HG03457 (cell line): ENCODE results near the gene CCSER1.

Experiments used
- ATAC-seq: cut with Tn5 transposase; IDR thresholded peaks from one replicate; pipeline ENCODE4 v1.9.1; 2021; ENCODE audit warnings: moderate number of reproducible peaks; ENCODE audit not compliant: unreplicated experiment

The CCSER1 gene

GRCh38 chr4:90540536-90540935, 413.3 kb downstream of the CCSER1 start:
- no peak for ATAC-seq

- no peak for ATAC-seq
Observed at GRCh38 chr4:90542216-90542615, 415.0 kb downstream of the CCSER1 start.

- no peak for ATAC-seq
Observed at GRCh38 chr4:90543419-90544170, 416.4 kb downstream of the CCSER1 start.

- ATAC-seq, result no peak
Observed at GRCh38 chr4:90544532-90545045, 417.4 kb downstream of the CCSER1 start.

- ATAC-seq, result no peak
Observed at GRCh38 chr4:90545380-90545779, 418.2 kb downstream of the CCSER1 start.

- ATAC-seq, result no peak
Observed at GRCh38 chr4:90546114-90546513, 418.9 kb downstream of the CCSER1 start.

GRCh38 chr4:90570615-90571014, 443.4 kb downstream of the CCSER1 start:
- no peak for ATAC-seq

GRCh38 chr4:90572996-90573395, 445.8 kb downstream of the CCSER1 start:
- ATAC-seq, result no peak

GRCh38 chr4:90575371-90575770, 448.2 kb downstream of the CCSER1 start:
- ATAC-seq, result no peak

- no peak for ATAC-seq
Observed at GRCh38 chr4:90580326-90580725, 453.1 kb downstream of the CCSER1 start.

GRCh38 chr4:90582087-90582486, 454.9 kb downstream of the CCSER1 start:
- no peak for ATAC-seq

- no peak for ATAC-seq
Observed at GRCh38 chr4:90584051-90584450, 456.9 kb downstream of the CCSER1 start.

GRCh38 chr4:90585961-90586360, 458.8 kb downstream of the CCSER1 start:
- no peak for ATAC-seq

- ATAC-seq, result no peak
Observed at GRCh38 chr4:90586799-90587198, 459.6 kb downstream of the CCSER1 start.

GRCh38 chr4:90597927-90598326, 470.7 kb downstream of the CCSER1 start:
- no peak for ATAC-seq

- no peak for ATAC-seq
Observed at GRCh38 chr4:90598741-90599140, 471.5 kb downstream of the CCSER1 start.

- no peak for ATAC-seq
Observed at GRCh38 chr4:90602726-90603125, 475.5 kb downstream of the CCSER1 start.

GRCh38 chr4:90603540-90603939, 476.3 kb downstream of the CCSER1 start:
- ATAC-seq, result no peak

- ATAC-seq, result no peak
Observed at GRCh38 chr4:90606781-90607180, 479.6 kb downstream of the CCSER1 start.

- no peak for ATAC-seq
Observed at GRCh38 chr4:90614371-90614770, 487.2 kb downstream of the CCSER1 start.

GRCh38 chr4:90621080-90621479, 493.9 kb downstream of the CCSER1 start:
- no peak for ATAC-seq

GRCh38 chr4:90624781-90625180, 497.6 kb downstream of the CCSER1 start:
- no peak for ATAC-seq
